Bronchial epithelial cell (primary cell): ENCODE results near the gene FRMD1. TPM values are rescaled to one million over a fixed set of nuclear protein-coding genes. Genes with fewer than 3 reads are reported as not detected.

Experiments
- DNase-seq: peaks from one replicate; pipeline ENCODE4 v3.0.0-alpha.2; 2010; ENCODE audit warnings: low read depth
- FAIRE-seq: peaks from 2 replicates; lab custom pipeline; 2011; peaks lifted over from hg19 to GRCh38; lab: Jason Lieb, UNC
- H3K27me3 ChIP-seq: 2 replicates; pipeline ENCODE4 v1.5.1; 2011; ENCODE audit warnings: low read length; ENCODE audit not compliant: control insufficient read depth, insufficient read depth
- H3K36me3 ChIP-seq: 2 replicates; pipeline ENCODE4 v1.5.1; 2011; ENCODE audit warnings: low read length; ENCODE audit not compliant: control insufficient read depth, insufficient read depth
- H3K4me3 ChIP-seq: 2 replicates; pipeline ENCODE4 v1.5.1; 2011; ENCODE audit warnings: mild to moderate bottlenecking, low read depth, low read length, control low read depth
- total RNA-seq: library from RNA; depleted of rRNA; stranded (reverse); fragments of >200 nt; gene quantifications from 2 replicates; pipeline ENCODE4 v1.2.1, GENCODE V29; 2014
- TF ChIP-seq, protein P1 (sequence below): IDR thresholded peaks from 2 replicates; pipeline ENCODE4 v1.5.1; 2011; ENCODE audit warnings: mild to moderate bottlenecking, moderate library complexity, low read length, control low read depth, inconsistent platforms; ENCODE audit not compliant: insufficient read depth, severe bottlenecking

Gene FRMD1
- total RNA-seq, 1 donor from 2014 or later, result not detected

DNA sequence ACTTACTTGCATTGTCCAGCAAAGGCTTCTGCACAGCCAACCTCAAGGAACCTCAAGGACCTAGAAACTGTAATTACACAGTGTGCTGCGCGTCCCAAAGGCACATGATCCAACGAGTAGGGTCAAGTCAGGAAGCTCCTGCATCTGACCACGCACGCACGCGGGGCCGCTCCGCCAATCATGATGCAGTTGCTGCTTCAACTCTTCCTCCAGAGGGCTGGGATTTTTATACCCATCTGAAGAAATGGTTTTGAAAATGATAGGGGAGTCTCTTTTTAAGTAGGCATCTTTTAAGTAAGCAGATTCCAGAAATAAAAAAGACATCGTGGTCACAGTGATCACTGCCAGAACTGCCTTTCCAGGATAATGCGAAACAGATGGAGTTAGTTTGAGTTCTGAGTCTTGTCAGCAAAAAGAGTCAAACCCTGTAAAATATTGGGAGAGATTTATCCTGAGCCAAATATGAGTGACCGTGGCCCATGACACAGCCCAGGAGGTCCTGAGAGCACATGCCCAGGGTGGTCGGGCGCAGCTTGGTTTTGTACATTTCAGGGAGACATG is 47.5 kb downstream of the FRMD1 start:
- no peak overlapping the region for H3K4me3 ChIP-seq
- H3K27me3 ChIP-seq, result no peaks in the 10 kb centered on the region
- no peak for DNase-seq
- TF ChIP-seq, protein P1, sequence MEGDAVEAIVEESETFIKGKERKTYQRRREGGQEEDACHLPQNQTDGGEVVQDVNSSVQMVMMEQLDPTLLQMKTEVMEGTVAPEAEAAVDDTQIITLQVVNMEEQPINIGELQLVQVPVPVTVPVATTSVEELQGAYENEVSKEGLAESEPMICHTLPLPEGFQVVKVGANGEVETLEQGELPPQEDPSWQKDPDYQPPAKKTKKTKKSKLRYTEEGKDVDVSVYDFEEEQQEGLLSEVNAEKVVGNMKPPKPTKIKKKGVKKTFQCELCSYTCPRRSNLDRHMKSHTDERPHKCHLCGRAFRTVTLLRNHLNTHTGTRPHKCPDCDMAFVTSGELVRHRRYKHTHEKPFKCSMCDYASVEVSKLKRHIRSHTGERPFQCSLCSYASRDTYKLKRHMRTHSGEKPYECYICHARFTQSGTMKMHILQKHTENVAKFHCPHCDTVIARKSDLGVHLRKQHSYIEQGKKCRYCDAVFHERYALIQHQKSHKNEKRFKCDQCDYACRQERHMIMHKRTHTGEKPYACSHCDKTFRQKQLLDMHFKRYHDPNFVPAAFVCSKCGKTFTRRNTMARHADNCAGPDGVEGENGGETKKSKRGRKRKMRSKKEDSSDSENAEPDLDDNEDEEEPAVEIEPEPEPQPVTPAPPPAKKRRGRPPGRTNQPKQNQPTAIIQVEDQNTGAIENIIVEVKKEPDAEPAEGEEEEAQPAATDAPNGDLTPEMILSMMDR, result no peak
- no peak for FAIRE-seq
- no peaks in the 10 kb centered on the region for H3K36me3 ChIP-seq

DNA sequence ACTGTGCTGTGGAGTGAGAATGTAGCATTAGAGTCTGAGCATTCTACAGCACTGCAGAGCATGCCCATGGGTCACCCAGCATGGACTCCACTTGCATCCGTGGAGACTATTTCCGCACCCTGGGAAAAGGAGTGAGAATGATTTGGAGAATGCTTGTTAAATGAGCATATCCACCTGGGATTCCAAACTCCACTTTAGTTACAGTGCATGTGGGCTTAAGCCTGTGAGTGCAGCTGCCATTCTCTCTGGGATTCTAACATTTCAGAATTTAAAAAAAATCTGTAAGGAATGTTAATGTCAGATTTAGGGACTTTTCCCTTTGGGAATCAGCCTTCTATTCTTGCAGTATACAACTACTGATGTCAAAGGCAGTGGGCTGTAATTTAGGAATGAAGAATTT is 48.1 kb downstream of the FRMD1 start:
- Histone ChIP-seq H3K36me3 (no peaks in the 10 kb centered on the region), H3K4me3 (no peak overlapping the region), H3K27me3 (no peaks in the 10 kb centered on the region)
- no peak for FAIRE-seq
- TF ChIP-seq, protein P1, result no peak
- DNase-seq, result no peak

DNA sequence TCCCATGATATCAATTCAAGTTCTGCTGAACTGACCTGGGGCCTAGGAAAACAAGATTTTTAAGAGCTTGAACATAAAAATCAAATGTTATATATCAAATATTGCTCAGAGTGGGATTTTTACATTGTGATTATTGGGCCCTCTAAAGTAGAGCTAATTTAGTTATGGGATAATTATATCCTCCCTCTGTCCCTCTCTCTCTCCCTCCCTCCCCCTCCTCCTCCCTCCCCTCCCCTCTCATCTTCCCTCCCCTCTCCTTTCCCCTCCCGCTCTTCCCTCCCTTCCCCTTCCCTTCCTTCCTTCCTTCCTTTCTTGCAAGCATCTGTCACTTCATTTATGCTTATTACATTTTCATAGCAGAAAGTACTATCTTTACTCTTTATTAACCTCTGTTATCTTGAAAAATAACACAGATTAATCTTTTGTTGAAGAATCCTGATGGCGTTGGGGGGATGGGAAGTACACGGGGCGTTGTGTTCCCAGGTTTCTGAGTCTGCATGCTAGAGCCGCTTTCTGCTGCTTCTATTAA is 48.7 kb downstream of the FRMD1 start:
- Histone ChIP-seq H3K27me3 (no peaks in the 10 kb centered on the region), H3K36me3 (no peaks in the 10 kb centered on the region), H3K4me3 (no peak overlapping the region)
- TF ChIP-seq, protein P1, result no peak
- FAIRE-seq, result no peak
- DNase-seq, result no peak

DNA sequence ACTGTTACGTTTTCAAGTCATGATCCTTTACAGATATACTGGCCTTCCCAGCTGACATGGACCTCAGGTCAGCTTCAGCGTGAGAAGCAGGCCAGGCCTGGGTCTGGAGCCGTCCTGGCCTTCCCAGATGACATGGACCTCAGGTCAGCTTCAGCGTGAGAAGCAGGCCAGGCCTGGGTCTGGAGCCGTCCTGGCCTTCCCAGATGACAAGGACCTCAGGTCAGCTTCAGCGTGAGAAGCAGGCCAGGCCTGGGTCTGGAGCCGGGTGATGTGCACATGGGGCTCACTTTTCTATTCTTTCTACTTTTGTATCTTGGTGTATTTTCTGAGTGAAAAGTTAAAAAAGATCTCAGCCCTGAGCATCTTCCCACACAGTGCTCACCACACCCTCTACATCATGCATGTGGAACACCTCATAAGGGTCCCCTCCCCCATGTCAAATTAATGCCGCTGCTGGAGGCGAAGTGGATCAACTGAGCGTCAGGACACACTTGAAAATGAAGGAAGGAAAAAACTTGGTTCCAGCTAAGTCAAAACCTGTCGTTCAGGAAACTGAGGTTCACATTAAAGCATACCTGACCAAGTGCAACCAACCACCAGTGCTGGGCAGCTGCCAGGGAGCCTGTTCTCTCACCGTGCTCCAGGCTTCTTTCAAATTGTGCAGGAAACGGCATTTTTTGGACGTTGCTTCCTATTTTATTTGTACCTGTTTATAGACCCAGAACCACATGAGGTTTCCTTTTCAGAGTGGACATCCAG is 49.4 kb downstream of the FRMD1 start:
- Histone ChIP-seq H3K36me3 (no peaks in the 10 kb centered on the region), H3K4me3 (no peak overlapping the region), H3K27me3 (no peaks in the 10 kb centered on the region)
- peak; percentile 40 for FAIRE-seq
- TF ChIP-seq, protein P1, result no peak
- DNase-seq, result peak; percentile 50

DNA sequence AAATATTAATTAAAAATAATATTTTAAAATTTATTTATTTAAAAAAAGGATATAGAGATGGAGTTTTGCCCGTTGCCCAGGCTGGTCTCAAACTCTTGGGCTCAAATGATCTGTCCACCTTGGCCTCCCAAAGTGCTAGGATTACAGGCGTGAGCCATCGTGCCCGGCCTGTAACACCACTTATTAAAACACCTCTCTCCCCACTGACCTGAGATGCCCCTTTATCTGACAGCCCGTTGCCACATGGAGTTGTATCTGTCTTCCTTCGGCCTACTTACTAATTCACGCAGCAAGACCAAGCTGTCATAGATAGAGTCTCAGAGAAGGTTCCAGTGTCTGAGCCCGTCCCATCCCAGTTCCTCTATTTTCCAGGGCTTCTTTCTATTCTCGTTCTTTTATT is 50.8 kb downstream of the FRMD1 start:
- Histone ChIP-seq H3K27me3 (no peaks in the 10 kb centered on the region), H3K36me3 (no peaks in the 10 kb centered on the region), H3K4me3 (no peak overlapping the region)
- TF ChIP-seq, protein P1, result no peak
- no peak for FAIRE-seq
- no peak for DNase-seq
